Measurements from ENCODE around the gene POLR2E.

POLR2E gene

DNA sequence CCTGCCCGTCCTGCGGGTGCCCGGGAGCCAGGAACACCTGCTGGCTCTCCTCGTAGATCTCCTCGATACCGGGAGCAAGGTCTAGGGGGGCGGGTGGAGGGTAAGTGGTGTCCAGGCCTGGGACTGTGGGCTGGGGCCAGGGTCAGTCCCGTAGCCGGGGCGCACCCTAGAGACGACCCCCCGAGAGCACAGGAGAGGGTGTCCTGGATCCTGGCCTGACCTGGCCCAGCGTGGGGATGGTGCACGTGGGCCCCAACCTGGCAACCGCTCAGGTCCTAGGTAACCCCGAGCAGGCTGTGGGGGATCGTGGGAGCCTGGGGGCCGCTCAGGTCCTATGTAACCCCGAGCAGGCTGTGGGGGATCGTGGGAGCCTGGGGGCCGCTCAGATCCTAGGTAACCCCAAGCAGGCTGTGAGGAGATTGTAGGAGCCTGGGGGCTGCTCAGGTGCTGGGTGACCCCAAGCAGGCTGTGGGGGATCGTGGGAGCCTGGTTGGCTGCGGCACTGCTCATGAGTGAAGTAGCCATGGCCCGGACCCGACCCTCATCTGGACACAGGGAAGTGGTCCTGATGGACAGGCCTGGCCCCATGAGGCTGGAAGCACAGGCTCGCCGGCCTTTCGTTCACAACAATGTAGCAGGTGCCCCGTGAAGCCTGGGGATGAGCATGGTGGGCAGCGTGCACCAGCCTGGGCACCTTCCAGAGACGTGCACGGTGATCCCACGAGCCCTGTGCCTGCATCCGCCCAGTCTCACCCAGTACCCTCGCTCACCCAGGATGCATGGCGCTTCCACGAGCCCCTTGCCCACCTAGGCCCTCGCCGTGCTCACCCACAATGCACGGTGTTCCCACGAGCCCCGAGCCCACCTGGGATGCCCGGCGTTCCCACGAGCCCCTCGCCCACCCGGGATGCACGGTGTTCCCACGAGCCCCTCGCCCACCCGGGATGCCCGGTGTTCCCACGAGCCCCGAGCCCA is 14.8 kb upstream of the POLR2E start:
- no peak for DNase-seq

DNA sequence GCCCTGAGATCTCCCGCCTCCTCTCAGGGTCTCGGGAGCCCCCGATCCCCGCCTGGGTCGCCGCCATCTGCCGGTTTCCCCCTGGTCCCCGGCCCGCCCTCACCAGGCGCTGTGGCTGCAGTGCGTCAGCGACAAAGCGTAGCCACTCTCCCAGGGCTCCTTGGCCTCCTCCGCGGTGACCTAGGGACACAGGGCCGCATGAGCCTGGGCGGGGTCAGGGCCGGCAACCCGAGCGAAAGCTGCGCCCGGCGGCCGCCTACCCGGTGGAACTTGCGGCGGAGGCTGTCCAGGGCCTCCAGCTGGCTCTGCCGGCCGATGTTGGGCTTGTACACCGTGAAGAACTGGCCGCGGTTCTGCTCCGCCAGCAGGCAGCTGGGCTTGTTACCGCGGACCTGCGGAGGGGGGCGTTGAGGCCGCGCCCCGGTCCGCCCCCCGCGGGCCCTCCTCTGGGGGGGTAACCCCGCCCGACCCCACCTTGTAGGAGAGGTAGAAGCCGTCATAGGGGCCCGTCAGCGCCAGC is 13.9 kb upstream of the POLR2E start:
- DNase-seq: no peak

DNA sequence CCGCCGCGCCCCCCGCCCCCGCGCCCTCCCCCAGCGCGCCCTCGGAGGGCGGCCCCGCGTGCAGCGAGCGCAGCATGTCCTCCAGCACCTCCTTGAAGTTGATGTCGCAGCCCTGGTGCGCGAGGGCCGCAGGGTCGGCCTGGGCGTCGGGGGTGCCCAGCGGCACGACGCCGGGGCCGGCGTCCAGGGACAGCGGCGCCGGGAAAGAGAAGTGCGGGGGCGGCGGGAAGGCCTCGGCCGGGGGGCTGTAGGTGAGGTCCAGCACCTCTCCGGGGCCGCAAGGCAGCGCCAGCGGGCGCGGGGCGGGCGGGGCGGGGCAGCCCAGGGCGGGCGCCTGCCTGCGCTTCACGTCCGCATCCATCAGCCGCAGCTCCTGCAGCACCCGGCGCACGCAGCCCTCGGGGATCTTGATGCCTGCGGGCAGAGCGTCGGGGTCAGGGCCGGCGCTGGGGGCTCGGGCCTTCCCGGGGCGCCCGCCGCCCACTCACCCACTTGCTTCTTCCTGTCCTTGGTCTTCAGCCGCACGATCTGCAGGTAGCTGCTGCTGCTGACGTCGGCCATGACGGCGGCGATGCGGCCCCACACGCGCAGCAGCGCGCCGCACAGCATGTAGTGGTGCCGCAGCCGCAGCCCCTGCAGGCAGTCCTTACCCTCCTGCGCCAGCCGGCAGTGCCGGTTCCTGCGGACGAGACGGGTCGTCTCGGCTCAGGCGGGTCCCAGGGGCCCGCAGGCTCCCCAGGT is 13.3 kb upstream of the POLR2E start:
- DNase-seq: no peak

DNA sequence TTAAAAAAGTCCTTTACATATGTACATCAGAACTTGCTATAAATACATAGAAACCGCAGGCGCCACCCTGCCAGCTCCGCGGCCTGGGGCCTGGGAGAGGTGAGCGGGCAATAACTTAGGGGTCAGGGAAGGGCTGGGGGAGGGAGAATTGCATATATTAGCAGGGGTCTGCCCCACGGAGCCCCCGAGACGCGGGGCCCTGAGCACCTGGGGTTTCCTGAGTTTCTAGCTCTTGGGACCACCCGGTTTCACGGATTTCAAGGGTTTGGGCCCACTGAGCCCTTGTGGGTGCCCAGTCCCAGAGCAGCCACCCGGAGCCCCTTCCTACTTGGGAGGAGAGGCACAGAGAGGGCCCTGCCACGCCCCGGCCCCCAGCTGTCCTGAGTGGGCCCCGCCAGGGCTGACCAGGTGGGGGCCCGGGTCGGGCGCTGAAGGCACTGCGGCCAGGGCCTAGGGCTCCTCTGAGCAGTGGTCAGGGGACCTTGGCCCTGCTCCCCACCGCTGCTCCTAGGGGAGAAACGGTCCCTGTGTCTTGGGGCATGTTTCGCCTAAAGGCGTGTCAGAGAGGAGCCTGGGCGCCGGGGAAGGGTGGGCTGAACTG is 12.6 kb upstream of the POLR2E start:
- DNase-seq: no peak

DNA sequence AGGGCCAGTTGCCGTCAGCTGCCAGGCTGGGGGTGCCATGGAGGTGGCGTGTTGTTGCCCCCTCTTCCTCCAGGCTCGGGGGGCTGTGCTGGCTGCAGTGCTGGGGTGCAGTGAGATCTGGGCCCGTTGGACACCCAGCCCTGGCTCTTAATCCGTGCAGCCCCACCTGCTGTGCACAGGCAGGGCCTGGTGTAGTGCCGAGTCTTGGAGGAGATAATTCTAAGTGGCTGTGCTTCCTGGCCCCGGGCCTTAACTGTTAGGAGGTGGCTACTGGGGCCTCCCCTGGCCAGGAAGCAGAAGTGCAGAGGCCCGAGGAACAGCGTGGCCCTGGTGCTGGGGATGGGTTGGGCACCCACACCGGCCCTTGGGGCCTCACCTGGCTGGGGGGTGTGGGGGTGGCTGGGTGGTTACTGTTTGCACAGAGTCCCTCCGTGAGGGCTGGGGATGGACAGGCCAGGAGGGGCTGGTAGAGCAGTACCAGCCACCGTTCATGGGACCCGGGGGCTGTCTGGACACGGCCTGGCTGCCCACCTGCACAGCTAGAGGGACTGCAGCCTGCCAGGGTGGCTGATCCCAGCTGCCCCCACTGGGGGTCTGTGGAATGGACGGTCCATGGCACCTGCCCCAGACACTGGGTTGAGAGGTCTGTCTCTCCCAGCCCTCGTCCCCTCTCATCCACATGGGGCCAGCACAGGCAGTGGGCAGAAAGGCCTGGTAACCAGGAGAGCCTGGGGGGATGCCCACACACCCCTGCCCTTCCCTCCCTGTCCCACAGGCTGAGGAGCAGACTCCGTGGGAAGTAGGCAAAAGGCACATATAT is 11.9 kb upstream of the POLR2E start:
- no peak for DNase-seq

DNA sequence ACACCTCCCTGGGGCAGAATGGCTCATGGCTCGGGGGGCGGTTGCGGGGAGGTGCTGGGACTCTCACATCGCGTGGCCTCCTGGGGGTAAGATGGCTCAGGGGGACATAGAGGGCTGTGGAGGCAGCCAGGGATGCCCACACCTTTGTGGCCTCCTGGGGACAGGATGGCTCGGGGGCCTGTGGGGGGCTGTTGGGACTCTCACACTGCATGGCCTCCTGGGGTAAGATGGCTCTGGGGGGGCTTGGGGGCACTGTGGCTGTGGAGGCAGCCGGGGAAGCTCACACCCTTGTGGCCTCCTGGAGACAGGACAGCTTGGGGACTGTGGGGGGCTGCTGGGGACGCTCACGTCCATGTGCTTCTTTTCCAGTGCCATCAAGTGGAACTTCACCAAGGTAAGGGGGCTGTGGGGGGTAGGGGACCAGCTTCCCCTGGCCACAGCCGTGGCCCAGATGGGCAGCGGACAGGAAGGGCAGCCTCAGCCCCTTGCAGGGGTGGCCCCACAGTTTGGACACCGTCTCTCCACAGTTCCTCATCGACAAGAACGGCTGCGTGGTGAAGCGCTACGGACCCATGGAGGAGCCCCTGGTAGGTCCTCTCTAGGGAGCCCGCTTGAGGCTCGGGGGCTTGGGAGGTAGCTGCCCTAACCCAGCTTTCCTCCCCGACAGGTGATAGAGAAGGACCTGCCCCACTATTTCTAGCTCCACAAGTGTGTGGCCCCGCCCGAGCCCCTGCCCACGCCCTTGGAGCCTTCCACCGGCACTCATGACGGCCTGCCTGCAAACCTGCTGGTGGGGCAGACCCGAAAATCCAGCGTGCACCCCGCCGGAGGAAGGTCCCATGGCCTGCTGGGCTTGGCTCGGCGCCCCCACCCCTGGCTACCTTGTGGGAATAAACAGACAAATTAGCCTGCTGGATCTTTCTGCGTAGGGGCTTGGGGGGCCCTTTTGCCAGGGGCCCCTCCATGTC is 11.0 kb upstream of the POLR2E start:
- DNase-seq: no peak

DNA sequence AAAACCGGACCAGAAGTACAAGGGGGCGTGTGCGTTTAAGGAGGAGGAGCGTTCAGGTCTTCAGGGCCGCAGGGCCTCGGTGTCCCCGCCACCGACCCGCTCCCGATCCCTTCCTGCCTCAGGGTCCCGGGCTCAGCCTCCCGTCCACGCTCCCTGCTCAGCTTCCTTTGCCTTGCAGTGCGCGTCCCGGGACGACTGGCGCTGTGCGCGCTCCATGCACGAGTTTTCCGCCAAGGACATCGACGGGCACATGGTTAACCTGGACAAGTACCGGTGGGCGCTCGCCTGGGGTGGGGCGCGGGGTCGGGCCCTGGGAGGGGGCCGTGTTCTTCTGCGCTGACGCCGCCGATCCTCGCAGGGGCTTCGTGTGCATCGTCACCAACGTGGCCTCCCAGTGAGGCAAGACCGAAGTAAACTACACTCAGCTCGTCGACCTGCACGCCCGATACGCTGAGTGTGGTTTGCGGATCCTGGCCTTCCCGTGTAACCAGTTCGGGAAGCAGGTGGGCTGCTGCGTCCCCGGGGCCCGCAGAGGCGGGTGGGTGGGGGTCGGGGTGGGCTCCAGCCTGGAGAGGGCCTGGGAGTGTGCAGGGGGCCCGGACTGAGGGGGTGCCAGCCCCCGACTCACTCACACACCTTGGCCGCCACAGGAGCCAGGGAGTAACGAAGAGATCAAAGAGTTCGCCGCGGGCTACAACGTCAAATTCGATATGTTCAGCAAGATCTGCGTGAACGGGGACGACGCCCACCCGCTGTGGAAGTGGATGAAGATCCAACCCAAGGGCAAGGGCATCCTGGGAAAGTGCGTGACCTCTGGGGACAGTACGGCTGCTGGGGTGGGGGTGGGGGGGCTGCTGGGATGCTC is 10.1 kb upstream of the POLR2E start:
- DNase-seq: no peak

DNA sequence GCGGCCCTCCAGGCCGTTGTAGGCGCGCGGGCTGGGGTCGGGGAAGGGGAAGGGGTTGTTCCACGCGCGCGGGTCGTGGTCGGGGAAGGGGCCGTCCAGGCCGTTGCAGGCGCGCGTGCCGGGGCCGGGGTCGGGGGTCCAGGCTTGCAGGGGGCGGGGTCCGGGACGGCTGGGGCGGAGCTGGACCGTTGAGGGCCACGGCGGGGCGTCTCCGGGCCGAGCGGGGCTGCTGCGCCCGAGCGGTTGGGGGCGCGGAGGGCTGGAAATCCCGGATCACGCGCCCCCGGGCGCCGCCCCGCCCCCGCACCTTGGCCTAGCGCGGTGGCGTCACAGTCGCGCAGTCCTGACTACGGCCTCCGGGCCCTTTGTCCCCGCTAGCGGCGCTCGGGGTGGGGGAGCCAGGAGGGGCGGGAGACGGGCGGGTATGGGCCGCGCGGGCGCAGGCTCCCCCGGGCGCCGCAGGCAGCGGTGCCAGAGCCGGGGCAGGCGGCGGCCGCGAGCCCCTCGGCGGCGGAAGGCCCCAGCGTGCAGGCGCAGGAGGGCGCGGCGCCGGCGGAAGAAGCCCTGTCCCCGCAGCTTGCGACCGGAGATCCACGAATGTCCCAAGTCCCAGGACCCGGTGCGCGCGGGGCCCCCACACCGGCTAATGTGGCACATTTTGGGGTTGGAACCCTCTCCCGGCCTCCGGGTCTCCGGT is 9.3 kb upstream of the POLR2E start:
- DNase-seq: peak; percentile 48

DNA sequence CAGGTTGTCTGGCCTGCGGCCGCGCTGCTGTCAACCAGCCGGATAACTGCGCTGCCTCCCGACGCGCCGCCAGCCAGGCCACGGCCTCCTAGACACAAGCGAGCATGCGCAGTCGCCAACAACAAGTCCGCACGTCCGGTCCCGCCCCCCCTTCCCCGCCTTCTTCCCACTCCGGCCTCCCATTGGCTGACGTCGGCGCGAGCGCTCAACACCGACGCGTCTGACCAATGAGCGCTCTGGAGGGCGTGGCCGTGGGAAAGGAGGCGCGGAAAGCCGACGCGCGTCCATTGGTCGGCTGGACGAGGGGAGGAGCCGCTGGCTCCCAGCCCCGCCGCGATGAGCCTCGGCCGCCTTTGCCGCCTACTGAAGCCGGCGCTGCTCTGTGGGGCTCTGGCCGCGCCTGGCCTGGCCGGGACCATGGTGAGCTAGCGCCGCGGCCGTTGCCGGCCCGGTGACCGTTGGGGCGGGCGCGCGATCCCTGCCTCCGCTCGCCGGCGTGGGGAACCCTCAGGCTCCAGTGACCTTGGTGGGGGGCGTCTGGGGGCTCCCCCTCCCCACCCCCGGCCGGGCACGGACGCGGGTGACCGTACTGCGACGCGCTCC is 8.6 kb upstream of the POLR2E start, which contains the start of gene GPX4:
Gene GPX4, plus strand, starts transcription at position 287 of the 603 bp plus-strand sequence. Its CDS starts 50 bp downstream, at position 337.
- peak; percentile 97 for DNase-seq

DNA sequence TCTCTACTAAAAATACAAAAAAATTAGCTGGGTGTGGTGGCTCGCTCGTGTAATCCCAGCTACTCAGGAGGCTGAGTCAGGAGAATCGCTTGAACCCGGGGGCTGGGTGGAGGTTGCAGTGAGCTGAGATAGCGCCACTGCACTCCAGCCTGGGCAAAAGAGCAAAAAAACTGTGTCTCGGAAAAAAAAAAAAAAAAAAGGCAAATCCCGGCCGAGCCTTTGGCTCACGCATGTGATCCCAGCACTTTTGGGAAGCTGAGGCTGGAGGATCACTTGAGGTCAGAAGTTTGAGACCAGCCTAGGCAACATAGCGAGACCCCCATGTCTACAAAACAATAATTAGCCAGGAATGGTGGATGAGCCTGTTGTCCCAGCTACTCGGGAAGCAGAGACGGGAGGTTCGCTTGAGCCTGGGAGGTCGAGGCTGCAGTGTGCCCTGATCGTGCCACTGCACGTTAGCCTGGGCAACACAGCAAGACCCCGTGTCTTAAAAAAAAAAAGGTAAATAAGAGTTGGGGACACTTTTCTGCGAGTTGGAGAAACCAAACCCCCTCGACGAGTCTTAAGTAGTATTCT is 8.0 kb upstream of the POLR2E start:
- no peak for DNase-seq

DNA sequence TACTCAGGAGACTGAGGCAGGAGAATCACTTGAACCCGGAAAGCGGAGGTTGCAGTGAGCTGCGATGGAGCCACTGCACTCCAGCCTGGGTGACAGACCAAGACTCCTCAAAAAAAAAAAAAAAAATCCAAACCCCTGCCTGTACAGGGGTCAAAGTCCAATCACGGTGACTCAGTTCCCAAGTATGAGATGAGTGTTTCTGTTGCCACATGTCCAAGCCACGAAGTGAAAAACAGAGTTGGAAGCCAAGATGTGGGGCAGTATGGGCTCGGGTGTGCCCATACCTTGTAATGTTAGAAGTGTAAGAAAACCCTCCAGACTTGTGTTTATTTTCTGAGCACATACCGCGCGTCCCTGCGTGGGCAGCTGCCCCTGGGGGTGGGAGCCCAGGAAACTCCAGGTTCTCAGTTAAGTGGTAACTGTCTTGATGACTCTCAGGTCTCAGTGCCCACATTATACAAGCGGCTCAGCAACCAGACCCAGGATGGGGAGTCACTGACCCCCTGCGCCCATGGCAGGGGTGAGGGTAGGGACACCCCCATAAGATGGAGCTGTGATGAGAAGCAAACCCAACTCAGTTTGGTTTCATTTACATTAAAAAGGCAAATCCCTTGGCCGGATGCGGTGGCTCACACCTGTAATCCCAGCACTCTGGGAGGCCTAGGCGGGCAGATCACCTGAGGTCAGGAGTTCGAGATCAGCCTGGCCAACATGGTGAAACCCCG is 7.4 kb upstream of the POLR2E start:
- DNase-seq: no peak

DNA sequence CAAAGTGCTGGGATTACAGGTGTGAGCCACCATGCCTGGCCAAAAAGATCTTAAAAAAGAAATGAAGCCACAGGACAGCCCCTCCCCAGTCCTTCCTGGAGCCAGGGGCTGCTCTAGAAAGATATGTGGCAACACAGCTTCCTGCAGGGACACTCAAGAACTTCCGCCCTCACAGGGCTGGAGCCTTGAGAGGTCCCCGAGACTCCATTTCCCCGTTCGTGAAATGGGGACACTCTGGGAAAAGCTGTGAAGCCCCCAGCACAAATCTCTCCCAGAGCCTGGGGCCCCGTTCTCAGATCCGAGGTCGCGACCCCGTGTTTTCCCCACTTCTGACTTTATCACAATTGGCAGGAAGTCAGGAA is 6.1 kb upstream of the POLR2E start:
- no peak for DNase-seq

DNA sequence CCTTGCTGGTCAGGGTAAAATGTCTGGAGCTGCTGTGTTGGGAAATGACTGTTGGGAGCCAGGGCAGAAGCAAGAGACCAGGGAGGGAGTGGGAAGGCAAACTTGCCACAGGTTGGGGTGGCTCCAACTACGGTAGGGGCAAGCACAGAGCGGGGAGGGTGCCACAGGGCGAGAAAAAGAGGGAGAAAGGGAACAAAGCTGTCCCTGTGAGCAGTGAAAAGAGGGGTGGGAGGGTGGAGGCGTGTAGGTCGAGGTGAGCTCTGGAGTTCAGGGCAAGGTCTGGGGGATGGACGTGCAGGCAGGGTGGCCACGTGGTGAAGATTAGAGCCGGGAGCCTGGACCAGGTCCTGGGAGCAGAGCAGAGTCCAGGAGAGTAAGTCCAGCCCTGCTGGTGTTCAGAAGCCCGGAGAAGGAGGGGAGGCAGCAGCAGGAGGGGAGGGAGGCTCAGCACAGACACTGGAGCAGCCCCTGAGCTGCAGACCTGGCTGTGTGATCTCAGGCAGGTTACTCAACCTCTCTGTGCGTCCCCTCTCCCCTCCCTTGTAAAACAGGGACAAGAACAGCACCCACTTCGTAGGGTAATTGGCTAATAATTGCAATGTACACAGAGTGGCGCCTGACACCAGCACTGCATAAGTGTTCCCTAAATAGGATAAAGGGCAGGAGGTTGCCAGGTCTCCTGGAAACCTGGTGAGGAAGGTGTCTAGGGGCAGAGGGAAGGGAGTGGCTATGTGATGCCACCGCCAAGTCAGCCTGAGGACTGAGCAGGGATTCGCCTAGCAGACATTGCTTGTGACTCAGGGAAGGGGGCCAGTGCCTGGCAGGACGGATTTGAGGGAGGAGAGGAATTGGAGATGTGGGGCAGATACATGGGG is 3.2 kb upstream of the POLR2E start:
- DNase-seq: peak; percentile 9

DNA sequence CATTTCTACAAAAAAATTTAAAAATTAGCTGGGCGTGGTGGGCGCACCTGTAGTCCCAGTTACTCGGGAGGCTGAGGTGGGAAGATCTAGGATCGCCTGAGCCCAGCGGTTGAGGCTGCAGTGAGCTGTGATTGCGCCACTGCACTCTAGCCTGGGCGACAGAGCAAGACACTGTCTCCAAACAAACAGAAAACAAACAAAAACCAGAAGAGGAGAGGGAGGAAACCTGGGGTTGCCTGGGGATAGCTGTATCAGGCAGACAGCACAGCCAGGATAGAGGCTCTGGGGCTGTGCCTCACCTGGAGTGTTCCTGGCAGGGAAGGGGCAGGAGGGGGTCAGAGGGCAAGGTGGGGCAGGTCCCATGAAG is 2.6 kb upstream of the POLR2E start:
- DNase-seq: no peak

DNA sequence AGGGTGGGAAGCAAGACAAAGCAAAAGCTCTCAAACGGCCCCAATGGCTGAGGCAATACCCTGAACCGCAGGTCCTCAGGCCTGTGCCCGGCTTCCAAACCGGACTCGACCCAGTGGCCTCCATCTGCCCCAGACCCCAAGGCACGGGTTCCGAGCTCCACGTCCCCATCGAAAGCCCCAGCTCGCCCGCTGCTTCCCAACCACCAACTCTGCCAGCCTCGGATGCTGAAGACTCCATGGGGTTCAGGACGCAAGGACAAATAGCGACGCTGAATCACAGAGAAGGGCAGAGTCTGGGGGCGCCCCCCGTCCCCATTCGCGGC is 559 bp downstream of the POLR2E start:
- DNase-seq: no peak

DNA sequence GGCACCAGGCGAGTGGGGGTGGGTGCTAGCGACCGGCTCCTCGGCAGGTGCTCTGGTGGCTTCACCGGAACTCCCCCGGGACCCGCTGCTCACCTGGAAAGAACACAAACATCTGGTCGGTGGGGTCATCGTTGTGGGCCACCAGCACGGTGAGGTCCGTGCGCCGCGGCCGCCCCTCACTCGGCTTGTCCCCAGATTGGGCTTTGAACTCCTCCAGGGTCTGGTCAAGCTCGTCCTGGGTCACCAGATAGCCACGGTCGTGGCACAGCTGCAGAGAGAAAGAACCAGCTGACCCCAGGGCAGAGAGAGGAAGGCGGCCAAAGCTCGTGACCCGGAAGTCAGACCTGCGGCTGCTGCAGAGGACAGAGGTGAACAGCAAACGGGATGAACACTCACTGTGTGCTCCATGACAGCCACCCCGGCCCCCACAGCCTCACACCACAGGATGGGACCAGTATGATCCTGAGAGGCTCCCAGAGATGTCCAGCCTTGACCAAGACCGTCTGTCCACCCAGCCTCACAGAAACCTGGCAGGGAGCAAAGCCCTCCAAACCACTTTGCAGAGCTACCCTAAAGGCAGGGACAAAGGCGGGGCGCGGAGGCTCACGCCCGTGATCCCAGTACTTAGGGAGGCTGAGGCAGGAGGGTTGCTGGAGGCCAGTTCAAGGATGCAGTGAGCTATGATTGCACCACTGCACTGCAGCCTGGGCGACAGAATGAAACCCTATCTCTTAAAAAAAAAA is 1.2 kb downstream of the POLR2E start:
- no peak for DNase-seq

DNA sequence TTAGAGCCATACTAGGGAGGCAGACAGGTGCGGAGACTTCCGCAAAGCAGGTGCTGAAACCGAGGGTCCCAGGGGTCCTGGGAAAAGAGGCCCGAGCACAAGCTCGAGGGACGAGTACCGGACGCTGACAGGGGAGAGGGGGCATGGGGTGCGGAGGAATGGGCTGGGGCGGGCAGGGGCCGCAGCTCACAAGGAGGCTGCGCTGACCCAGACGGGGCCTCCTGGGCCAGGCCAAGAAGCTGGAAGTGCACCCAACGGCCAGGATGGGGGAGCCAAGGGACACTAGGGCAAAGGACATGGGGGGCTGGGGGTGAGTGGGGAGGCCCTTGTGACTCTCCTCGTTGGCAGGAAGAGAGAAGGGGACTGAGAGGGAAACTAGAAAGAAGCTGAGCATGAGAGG is 1.8 kb downstream of the POLR2E start:
- no peak for DNase-seq

All from NCI-H1105 treated with DMSO at 0.1 percent for 48 hours (cell line).